ENCODE measurements around the gene PLA2G7.
"Not testable (repeated sequence)": the region's sequence is repeated elsewhere in the genome, so short reads cannot be mapped to it uniquely, and the experiment has no call there.

PLA2G7 gene

DNA sequence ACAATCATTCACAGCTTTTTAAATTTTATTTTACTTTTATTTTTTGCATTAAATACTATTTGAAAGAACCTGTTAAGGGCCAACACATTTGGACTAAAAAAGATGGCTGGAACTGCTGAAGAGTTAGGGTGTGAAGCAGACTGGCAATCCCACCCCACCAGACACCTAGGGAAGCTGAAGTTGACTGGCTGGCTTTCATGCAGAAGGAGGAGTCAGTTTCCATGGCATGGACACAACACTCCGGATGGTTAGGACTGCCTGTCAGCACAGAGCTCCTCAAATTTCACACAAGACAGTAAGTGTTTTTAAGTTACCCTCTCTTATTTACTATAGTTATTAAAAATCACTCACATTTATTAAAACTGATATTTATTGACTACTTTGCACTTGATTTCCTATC lies 11.5 kb upstream of the PLA2G7 start, which contains the start of gene ANKRD66:
Gene ANKRD66 (plus strand): TSS at position 238 of the 400 bp plus-strand sequence. CDS start 5,016 bp downstream, outside the sequence.
- no peak for DNase-seq

DNA sequence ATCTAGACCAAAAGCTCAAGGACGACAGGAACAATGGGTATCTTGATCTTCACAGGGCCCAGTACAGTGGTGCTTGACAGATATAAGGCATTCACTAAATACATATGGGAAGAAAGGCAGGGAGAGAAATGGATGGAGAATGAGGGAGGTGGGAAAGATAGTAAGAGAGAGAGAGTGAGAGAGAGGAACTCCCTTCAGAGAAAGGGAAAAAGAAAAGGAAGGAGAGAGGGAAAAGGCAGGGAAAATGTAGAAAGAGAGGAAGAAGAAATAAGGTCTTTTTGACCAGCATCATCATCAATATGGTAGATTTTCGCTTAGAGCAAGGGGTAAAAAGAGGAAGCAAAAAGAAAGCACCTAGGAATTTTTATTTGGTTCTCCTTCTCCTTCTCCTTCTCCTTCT lies 10.8 kb upstream of the PLA2G7 start:
- DNase-seq = no peak

DNA sequence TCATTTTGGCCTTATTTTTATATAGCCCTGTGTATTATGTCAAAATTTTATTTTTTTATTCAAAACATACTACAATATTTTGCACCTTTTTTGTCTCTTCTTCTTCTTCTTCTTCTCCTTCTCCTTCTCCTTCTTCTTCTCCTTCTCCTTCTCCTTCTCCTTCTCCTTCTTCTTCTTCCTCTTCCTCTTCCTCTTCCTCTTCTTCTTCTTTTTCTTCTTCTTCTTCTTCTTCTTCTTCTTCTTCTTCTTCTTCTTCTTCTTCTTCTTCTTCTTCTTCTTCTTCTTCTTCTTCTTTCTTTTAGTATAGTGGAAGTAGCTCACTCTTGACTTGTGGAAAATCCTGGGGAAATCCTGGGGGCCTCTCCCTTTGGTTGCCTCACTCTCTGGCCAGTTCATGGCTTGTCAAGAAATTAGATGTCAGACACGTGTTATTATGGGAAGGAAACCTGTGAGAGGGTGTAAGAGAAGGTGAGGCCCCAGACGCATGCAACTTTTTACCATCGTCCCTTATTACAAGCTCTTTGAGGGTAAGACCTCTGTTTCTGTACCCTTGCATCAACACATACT lies 9.1 kb upstream of the PLA2G7 start:
- DNase-seq = not testable (repeated sequence)

DNA sequence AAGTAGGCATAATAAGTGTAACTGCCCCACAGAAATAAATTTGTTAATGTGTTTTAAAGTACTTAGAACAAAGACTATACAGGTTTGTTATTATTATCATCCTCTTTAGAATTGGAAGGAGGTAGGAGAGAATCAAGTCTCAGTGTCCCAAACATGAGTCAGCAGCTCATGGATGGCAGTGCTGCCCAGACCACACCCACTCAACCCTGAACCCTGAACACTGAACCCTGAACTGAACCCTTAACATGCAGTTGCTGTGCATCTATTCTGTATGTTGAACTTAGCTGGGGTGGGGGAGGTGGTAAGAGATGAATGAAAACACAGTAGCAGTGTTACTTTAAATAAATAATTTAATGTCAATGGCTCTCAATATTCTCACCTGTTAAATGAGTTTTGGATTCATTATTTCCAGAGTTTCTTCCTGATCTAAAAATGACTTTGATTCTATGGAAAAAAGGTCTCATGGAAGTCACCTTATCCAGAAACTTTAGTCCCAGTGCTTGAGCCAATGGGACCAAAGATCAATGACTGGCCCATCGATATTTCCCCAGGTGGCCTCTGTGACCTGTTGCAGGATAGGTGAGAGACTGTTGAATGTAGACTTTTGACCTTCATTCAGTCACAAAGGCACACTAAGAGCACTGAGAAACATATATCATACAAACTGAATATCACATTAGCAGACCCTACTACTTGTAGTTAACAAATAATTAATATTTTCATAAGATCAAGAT lies 8.4 kb upstream of the PLA2G7 start:
- DNase-seq = no peak

DNA sequence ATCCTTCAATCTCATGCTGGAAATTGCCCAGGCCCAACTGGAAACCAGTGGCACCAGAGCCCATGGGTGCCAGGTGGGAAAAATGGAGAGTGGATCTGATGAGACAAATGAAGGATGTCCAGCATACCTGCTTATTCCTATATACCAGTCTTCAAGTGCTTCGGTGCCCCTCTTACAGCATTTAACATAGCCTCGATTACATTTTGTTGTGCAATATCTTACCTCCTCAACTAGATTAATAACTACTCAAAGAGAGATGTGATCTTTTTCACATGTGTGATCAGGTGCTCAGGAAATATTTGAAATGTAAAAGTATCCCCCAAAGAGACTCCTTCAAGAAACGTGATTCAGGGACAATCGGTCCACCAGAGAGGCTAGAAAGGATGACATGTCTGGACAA lies 6.7 kb upstream of the PLA2G7 start:
- no peak for DNase-seq

DNA sequence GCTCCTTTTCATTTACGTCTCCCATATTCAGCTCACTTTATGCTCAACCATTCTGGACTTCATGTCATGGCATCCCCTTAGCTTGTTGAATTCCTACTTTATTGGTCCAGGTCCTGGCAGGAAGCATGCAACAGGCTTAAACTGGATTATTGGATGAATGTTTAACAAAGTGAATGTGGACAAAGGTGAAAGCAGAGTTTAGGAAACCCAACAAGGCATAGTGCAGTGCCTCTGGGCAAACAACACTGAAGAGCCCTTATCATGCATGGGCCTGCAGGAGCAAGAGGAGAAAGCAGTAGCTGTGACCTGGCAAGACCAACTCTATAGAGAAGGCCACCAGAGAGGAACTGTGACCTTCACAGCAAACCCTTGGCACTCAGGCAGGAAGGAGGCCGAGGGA lies 6.3 kb upstream of the PLA2G7 start:
- no peak for DNase-seq

DNA sequence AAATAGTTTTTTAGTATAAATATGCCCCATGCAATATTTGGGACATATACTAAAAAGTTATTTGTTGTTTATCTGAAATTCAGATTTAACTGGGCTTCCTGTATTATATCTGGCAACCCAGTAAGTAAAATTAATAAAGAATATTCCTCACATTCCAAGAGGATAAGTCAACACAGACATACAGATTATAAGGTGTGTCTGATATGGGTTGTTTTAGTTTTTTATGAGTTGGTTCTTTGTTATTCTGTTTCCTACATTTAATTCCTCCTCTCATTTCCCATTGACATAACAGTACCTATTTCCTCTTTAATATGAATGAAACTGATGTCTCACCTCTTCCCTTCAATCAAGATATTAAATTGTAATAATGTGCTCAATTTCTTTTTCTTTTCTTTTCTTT lies 1.7 kb upstream of the PLA2G7 start:
- DNase-seq = no peak

DNA sequence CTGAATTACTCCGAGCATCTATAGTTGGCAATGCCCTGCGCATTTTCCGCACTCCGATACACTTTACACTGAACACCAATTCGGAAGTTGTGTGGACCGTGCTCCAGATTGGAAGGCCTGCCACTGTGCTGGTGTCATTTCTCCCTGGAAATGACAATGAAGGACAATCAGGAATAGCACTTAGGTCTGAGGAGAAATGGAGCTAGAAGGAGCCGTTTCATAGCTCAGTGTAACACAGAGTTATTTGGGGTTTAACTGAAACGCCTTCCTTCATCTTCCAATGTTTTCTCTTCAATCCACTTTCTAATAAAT lies 501 bp upstream of the PLA2G7 start:
- no peak for DNase-seq

DNA sequence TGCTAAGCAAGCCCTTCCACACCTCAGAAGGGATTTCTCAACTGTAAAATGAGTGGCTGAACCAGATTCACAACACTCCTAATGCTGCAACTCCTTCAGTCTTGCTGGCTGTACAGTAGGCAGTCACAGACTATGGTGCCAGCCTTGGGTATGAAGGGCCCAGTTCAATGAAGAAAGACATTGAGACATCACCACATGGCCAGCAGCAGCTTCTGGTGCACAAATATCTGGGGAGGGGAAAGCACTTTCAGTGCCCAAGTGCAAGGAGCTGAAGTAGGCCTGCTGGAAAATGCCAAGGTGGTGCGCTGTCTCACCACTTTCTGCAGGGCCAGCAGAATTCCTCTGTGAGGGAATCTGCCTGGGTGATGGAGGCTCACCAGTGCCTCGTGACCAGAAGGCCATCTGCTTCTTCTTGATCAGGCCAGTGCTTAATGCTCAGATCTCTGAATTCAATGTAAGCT lies 1.8 kb downstream of the PLA2G7 start:
- DNase-seq = no peak

DNA sequence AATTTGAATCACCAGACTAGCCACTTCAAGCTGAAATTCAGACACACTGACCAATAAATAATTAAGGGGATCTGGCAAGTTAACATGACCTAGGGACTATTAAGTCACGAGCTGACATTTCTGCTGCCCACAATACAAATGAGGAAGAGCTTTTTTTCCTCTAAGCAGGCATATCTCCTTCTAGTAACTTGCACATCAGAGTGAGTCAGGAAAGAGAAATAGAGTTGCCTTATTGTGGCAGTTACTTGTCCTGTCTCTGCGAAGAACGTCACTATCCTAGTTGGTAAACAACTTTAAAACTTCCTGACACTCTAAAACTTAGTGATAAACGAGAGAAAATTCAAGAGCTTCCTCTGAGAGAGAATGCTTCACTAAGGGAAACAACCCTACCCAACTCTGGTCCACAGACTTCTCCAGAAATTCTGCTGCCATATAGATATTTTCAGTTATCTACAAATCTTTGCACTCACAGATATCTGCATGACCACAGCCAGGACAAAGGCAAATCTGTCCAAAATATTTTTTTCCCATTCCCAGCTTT lies 4.2 kb downstream of the PLA2G7 start:
- no peak for DNase-seq

DNA sequence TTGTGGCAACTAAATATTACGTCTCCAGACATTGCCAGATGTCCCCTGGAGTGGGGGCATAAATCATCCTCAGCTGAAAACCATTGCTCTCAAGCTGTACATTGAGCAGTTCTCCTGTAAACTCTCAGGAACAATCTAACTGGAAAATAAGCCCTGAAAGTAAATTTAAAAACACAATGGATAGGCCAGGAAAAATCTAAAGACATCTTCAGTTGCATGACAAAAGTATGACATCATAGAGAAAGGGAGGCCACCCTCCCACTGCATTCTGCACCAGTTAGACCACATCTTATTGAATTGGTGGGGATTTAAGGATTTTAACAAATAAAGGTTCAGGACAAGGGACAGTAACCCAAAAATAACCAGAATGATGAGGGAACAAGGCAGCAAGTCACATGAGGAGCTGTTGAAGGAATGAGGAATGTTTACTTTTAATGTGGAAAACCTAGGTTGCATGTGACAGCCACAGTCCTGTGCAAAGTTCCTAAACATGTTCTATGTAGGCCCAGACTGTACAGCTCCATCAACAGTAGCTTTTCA lies 5.3 kb downstream of the PLA2G7 start:
- no peak for DNase-seq

DNA sequence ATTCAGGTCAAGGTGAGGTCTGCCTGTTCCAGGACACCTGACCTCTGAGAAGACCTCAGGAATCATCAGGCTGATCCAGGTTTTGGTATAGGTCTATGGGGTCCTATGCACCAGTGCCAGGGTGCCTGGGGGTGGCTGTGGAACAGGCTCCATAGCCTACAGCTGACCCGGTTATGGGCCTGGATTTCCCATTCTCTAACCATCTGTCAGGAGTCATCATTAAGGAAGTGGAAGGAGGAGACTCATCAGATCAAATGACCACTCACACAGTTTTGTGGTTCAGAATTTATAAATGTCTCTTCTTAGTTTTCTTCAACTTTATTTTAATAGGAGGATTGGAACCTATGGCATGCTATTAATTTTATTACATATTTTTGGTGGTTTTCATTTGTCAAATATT lies 14.8 kb downstream of the PLA2G7 start:
- no peak for DNase-seq

DNA sequence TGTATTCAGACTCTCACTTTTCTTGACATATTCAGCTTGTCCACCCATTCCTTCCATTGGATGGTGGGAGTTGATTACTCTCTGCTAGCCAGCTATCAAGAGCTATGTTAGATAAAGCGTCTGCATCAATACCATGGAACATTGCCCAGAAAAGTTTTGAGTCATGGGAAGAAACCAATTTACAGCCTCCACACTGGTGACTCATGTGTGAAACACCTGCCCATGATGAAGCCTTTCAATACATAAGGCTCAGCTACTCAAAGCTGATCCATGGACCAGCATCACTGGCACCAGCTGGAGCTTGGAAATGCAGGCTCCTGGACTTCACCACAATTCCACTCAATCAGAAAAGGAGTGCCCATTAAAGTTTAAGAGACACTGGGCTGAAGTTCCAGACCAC lies 16.1 kb downstream of the PLA2G7 start:
- DNase-seq = peak; percentile 31

DNA sequence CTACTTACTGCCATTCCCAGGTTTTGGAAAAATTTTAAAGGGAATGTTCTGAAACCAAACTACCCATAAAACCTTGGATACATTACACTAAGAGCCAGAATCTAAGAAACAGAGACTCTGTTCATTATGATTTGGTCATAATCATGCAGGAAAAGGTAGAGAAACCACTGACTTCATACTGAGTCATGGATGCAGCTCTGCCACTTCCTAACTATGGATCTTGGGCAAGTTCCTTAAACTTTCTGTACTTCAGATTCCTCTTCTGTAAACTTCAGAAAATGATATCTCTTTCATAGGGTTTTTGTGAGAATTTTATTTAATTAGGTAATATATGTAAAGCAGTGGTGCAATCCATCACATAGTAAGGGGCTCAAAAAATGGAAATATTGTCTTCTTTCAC lies 20.0 kb downstream of the PLA2G7 start:
- DNase-seq = no peak

DNA sequence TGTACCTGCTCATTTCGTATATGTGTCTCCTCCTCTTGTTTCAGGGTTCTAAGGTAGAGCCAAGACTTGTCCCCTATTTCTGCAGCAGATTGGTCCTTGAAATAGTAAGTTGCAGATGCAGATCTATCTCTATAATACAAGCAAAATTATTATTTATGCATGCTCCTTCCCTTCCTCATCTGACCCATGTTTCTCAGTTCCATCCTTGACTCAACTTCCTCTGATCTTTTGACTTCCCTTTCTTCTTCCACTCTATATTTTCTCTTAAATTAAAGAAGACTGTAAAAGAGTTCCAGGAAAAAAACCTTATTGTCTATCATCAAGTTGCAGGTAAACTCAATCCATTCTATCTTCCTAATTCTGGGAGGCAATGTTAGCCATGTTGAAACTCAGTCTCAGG lies 23.7 kb downstream of the PLA2G7 start:
- no peak for DNase-seq

DNA sequence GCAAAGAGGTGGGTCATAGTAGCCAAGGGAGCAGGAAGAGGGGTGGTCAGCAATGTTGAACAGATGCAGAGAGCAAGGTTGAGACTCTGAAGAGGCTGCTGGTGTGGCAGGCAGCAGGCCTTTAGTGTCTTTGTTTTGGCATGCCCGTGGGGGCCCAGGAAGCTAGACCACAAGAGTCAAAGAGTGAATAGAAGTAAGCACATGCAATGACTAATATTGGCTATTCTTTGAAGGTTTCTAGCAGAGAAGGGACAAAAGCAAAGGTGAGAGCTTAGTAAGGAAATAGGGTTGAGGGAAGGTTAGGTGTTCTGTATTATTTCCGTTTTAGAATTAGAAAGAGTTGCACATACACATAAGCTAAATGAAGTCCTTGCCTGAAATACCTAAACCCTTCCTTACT lies 28.7 kb downstream of the PLA2G7 start:
- no peak for DNase-seq

DNA sequence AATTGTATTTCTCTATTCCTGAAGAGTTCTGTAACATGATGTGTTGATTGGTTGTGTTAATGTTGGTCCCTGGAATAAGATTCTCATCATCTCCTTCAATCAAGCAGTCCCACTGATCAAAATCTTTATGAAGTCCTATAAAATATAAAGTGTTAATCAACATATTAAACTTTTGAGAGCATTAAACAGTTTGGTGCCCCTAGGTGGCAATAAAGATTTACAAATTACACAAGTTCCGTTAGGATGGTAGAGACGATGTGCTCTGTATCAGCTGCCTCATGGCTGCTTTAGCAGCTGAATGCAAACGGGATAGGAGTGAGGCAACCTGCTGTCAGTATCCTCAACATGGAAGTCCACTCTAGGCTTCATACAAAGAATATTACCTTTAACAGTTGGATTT lies 30.6 kb downstream of the PLA2G7 start:
- DNase-seq = peak; percentile 12

DNA sequence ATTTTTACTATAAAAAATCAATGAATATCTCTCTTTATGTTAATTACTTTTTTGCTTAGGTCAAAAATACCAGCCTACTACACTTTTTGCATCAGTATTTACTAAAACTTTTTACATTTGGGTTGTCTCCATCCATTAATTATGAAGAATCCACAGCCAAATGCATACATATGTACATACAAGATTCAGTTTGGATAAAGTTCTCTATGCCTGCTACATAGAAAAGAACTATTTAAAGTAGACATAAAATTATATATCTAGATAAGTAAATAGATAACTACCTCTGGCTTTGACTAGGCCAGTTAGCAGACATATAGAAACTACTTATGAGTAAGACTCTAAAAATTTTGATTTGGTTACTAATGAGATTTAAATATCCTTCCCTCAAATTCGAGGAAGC lies 35.2 kb downstream of the PLA2G7 start:
- DNase-seq = no peak

DNA sequence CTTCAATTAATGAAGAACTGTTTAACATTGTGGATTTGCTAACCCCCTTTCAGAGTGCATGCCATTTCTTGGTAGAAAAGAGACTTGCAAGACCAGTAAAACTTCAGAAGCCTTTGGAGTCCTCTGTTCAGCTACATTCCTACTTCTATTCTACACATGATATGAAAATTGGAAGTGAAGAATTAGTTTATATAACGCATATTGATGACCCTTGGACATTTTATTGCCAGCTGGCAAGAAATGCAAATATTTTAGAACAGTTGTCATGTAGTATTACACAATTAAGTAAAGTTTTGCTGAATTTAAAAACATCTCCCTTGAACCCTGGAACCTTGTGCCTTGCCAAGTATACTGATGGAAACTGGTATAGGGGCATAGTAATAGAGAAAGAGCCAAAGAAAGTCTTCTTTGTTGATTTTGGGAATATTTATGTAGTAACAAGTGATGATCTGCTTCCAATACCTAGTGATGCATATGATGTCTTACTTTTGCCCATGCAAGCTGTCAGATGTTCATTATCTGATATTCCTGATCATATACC lies 44.2 kb downstream of the PLA2G7 start:
- DNase-seq = no peak

DNA sequence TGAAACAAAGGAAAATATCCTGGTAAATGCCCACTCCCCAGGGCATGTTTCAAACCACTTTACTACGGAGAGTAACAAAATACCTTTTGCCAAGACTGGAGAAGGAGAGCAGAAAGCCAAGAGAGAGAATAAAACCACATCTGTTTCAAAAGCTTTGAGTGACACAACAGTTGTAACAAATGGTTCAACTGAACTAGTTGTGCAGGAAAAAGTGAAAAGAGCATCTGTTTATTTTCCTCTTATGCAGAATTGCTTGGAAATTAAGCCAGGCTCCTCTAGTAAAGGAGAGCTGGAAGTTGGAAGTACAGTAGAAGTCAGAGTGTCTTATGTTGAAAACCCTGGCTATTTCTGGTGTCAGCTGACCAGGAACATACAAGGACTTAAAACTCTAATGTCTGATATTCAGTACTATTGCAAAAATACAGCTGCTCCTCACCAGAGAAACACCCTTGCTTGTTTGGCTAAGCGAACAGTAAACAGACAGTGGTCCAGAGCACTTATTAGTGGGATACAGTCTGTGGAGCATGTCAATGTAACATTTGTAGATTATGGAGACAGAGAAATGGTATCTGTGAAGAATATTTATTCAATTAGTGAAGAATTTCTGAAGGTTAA lies 44.9 kb downstream of the PLA2G7 start:
- DNase-seq = no peak

DNA sequence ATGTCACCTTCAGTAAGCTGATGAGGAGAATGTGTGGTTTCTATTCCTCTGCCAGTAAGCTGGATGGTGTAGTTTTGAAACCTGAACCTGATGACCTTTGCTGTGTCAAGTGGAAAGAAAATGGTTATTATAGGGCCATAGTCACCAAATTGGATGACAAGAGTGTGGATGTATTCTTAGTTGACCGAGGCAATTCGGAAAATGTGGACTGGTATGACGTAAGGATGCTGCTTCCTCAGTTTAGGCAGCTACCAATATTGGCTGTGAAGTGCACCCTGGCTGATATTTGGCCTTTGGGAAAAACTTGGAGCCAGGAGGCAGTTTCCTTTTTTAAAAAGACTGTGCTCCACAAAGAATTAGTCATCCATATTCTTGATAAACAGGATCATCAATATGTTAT lies 45.5 kb downstream of the PLA2G7 start:
- no peak for DNase-seq

DNA sequence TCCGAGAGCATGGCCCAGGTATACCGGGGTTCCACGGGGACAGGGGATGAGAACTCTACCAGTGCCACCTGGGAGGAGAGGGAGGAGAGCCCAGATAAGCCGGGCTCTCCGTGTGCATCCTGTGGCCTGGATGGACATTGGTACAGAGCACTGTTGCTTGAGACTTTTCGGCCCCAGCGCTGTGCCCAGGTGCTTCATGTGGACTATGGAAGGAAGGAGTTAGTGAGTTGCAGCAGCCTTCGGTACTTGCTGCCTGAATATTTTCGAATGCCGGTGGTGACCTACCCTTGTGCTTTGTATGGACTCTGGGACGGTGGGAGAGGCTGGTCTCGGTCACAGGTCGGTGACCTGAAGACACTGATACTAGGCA lies 46.2 kb downstream of the PLA2G7 start:
- DNase-seq = no peak

DNA sequence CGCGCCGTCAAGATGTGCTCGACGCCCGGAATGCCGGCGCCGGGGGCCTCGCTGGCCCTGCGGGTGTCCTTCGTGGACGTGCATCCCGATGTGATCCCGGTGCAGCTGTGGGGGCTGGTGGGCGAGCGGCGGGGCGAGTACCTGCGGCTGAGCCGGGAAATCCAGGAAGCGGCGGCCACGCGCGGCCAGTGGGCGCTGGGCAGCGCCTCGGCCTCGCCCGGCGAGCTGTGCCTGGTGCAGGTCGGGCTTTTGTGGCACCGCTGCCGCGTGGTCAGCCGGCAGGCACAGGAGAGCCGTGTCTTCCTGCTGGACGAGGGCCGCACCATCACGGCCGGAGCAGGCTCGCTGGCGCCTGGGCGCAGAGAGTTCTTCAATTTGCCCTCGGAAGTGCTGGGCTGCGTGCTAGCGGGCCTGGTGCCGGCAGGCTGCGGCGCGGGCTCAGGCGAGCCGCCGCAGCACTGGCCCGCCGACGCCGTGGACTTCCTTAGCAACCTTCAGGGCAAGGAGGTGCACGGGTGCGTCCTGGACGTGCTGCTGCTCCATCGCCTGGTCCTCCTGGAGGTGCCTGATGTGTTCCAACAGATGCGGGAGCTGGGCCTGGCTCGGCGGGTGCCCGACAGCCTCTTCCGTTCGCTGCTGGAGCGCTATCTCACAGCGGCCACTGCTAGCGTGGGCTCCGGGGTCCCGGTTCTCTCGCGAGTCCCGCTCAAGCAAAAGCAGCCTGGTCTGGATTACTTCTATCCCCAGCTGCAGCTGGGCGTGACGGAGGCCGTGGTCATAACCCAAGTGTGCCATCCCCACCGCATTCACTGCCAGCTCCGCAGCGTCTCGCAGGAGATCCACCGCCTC lies 46.8 kb downstream of the PLA2G7 start:
- no peak for DNase-seq
